AG10803 (cell line): ENCODE data around the gene FARS2.
A peak's percentile ranks its signal among the peaks of the same experiment; 100 is the strongest.

Source experiments
- DNase-seq: peaks from one replicate; pipeline ENCODE4 v3.0.0; 2010; ENCODE audit warnings: low read depth
- H3K4me3 ChIP-seq: 2 replicates; pipeline ENCODE4 v1.5.1; 2011; ENCODE audit warnings: mild to moderate bottlenecking, low read length, control low read depth
- TF ChIP-seq, protein P1 (sequence below): conservative IDR thresholded peaks from 2 replicates; pipeline ENCODE4 v1.5.1; 2011; ENCODE audit warnings: mild to moderate bottlenecking, low read length, control low read depth, inconsistent platforms

The FARS2 gene

DNA sequence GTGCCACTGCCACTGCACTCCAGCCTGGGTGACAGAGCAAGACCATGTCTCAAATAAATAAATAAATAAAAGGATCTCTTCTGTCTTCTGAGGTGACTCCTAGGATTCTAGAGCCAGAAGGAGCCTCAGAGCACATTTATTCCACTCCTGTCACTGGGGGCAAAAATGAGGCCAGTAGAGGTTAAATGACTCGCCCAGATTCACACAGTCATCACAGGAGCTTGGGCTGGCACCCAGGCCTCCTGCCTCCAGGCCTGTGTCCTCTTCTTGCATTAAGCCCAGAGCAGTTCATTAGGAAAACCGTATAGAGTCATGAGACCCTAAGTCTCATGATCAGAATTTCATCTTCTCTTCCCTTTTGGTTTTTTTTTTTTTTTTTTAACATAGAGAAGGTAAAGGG is 502.1 kb downstream of the FARS2 start:
- TF ChIP-seq, protein P1, sequence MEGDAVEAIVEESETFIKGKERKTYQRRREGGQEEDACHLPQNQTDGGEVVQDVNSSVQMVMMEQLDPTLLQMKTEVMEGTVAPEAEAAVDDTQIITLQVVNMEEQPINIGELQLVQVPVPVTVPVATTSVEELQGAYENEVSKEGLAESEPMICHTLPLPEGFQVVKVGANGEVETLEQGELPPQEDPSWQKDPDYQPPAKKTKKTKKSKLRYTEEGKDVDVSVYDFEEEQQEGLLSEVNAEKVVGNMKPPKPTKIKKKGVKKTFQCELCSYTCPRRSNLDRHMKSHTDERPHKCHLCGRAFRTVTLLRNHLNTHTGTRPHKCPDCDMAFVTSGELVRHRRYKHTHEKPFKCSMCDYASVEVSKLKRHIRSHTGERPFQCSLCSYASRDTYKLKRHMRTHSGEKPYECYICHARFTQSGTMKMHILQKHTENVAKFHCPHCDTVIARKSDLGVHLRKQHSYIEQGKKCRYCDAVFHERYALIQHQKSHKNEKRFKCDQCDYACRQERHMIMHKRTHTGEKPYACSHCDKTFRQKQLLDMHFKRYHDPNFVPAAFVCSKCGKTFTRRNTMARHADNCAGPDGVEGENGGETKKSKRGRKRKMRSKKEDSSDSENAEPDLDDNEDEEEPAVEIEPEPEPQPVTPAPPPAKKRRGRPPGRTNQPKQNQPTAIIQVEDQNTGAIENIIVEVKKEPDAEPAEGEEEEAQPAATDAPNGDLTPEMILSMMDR = no peak
- peak; percentile 23 for DNase-seq

DNA sequence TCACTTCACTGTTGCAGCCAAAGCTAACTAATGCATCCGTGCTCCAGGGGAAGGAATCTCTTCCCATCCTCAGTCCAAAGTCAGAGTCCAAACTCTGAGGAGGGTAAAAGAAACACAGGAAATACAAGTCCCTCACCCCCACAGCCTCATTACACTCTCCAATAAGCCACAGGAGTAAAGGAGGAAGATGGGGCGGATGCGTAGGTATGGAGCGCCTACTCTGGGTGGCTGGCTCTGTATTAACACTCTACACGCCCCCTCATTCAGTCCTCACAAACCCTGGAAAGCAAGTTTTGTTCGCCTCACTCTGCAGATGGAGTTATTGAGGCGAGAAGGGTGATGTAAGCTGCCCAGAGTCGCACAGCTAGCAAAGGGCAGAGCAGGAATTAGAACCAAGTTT is 502.6 kb downstream of the FARS2 start:
- DNase-seq = peak; percentile 6
- no peak overlapping the region for H3K4me3 ChIP-seq
- TF ChIP-seq, protein P1 = no peak

More for the DNA sequence above, 502.1 kb downstream of the FARS2 start:
- H3K4me3 ChIP-seq = no peak overlapping the region

DNA sequence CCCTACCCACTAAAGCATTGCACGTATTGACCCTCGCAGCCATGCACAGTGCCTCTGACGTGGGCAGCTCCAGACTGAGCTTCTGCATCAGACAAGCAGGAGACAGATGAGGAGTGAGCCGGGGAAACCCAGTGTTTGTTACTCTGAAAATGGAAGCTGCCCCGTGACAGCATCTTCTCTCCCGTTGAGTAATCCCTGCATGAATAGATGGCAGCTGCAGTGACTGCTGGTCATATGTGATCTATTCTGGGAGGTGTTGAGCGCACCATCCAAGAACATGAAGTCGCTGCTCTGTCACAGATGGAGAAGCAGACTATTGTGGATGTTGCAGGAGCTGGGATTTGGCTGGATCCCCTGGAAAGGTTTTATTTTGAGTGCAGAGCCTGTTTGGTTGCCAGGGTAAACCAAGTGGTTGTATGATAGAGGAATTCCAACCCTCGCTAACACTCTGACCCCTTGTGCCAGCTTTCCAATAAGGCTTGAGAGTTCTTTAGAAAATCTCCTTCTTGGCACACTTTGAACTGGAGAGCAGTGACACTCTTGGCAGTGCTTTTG is 503.2 kb downstream of the FARS2 start:
- TF ChIP-seq, protein P1 = no peak
- peak overlapping the region; percentile 20 for H3K4me3 ChIP-seq
- peak; percentile 68 for DNase-seq

DNA sequence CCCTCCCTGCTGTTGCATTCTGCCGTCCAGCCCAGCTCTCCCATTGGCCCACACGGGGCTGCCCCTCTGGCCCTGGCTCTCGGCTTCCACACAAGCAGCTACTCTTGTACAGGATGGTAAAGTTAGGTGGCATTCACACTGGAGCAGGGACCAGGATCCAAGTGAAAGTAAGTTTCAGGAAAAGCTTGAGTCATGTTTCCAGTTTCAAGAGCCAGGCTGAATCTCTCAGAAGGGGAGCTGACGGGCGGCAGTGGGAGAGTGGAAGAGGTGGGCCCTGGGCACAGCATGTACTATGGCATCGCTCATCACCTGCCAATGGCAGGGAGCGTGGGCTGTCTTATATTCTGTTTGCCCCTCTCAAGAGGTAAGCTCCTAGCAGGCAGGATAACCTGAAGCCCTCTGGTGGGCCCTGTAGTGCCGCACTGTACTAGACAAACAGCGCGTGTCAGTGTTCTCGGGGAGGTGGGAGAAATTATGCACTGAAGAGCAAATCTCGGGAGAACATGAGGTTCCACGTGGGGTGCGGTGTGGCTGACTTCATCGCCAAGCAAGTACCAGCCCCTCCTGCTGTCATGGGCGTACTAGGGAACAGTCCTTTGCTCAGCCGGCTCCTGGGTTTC is 503.9 kb downstream of the FARS2 start:
- no peak overlapping the region for H3K4me3 ChIP-seq
- DNase-seq = no peak
- TF ChIP-seq, protein P1 = no peak

DNA sequence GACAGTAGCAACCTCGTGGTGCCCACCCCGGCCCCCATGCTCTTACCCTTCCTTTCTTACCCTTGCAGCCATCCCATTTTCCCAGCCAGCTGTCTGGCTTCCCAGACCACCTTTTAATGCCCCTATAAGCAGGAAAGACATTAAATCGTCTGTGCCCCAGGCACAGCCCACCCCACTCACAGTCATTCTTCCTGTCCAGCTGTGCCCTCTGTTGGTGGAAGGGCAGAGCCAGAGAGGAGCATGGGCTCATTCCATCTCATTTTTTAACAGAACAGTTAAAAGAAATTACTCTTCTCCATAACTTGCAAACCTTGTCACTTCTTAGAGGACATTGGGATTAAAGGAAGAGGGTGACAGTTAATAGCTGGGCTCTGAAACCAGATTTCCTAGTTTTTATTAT is 504.9 kb downstream of the FARS2 start:
- TF ChIP-seq, protein P1 = peak; percentile 49
- no peak overlapping the region for H3K4me3 ChIP-seq
- DNase-seq = peak; percentile 8

DNA sequence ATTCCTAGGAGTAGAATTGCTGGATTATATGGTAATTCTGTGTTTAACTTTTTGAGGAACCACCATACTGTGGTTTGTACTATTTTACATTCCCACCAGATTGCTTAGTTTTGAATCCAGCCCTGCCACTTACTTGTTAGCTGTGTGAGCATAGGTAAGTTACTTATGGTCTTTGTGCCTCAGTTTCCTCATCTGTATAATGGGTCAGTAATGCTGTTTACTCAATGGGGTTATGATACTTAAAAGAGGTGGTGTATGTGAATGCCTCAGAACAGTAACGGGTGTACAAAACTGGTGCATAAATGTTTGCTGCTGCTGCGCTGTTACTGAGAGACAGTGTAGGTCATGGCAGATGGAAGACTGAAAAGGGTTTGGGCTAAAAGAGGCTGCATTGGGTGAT is 506.2 kb downstream of the FARS2 start:
- no peak for DNase-seq
- TF ChIP-seq, protein P1 = no peak
- H3K4me3 ChIP-seq = no peak overlapping the region

DNA sequence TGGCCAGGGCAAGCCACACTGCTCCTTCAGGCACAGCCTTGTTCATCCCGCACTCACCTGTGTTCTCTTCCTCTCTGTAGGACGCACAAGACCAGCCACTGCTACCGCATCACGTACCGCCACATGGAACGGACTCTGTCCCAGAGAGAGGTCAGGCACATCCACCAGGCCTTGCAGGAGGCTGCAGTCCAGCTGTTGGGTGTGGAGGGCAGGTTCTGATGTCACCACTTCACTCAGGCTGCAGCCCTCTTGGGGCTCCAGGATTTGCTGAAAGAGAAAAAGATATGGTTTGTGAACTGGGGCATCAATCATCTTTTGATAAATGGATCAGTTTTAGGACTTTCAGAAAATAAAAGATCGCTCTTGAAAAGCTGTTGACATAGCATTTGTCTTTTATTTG is 509.9 kb downstream of the FARS2 start:
- no peak overlapping the region for H3K4me3 ChIP-seq
- TF ChIP-seq, protein P1 = no peak
- no peak for DNase-seq
